Stimulated activated CD8-positive, alpha-beta memory T cell treated with anti-CD3 and anti-CD28 coated beads, Interleukin-2, amount 100 ng/mL, for 48 hours (primary cell): ENCODE results near the gene MACROD2.
"Not testable (repeated sequence)": the region's sequence is repeated elsewhere in the genome, so short reads cannot be mapped to it uniquely, and the experiment has no call there.

ENCODE experiments used
- DNase-seq, 2 donors: peaks; one replicate each; pipeline ENCODE4 v3.0.0-alpha.2; 2020; ENCODE audit warnings: low read depth in 2 of 2

Gene MACROD2

GRCh38 chr20:15099130-15099529 is 1103.8 kb downstream of the MACROD2 start:
- DNase-seq, result no peak

- DNase-seq, result no peak
Measured at GRCh38 chr20:15100506-15101160, 1105.3 kb downstream of the MACROD2 start.

GRCh38 chr20:15107931-15108330 is 1112.6 kb downstream of the MACROD2 start:
- DNase-seq, result no peak

- DNase-seq, result no peak
Measured at GRCh38 chr20:15109494-15109893, 1114.2 kb downstream of the MACROD2 start.

GRCh38 chr20:15111654-15112053 is 1116.3 kb downstream of the MACROD2 start:
- no peak for DNase-seq

GRCh38 chr20:15113144-15113773 is 1117.9 kb downstream of the MACROD2 start:
- no peak for DNase-seq

- DNase-seq, result no peak
Measured at GRCh38 chr20:15119852-15120487, 1124.7 kb downstream of the MACROD2 start.

- DNase-seq, result no peak
Measured at GRCh38 chr20:15122613-15123012, 1127.3 kb downstream of the MACROD2 start.

- DNase-seq, result no peak
Measured at GRCh38 chr20:15131176-15131575, 1135.9 kb downstream of the MACROD2 start.

GRCh38 chr20:15138548-15139126 is 1143.3 kb downstream of the MACROD2 start:
- DNase-seq, result no peak

- no peak for DNase-seq
Measured at GRCh38 chr20:15139522-15139921, 1144.2 kb downstream of the MACROD2 start.

- no peak for DNase-seq
Measured at GRCh38 chr20:15140286-15140685, 1145.0 kb downstream of the MACROD2 start.

GRCh38 chr20:15140940-15141339 is 1145.6 kb downstream of the MACROD2 start:
- DNase-seq, result not testable (repeated sequence)

- no peak for DNase-seq
Measured at GRCh38 chr20:15141861-15142260, 1146.5 kb downstream of the MACROD2 start.

GRCh38 chr20:15143478-15143877 is 1148.2 kb downstream of the MACROD2 start:
- DNase-seq, result no peak

GRCh38 chr20:15144916-15145315 is 1149.6 kb downstream of the MACROD2 start:
- DNase-seq, result no peak

GRCh38 chr20:15146948-15147347 is 1151.6 kb downstream of the MACROD2 start:
- no peak for DNase-seq

- no peak for DNase-seq
Measured at GRCh38 chr20:15154070-15154469, 1158.8 kb downstream of the MACROD2 start.

GRCh38 chr20:15155848-15156401 is 1160.6 kb downstream of the MACROD2 start:
- DNase-seq, result no peak

- DNase-seq, result no peak
Measured at GRCh38 chr20:15158533-15158932, 1163.2 kb downstream of the MACROD2 start.

GRCh38 chr20:15162079-15162647 is 1166.8 kb downstream of the MACROD2 start:
- no peak for DNase-seq

GRCh38 chr20:15163632-15164031 is 1168.3 kb downstream of the MACROD2 start:
- DNase-seq, result no peak
